Stimulated activated CD4-positive, alpha-beta T cell treated with anti-CD3 and anti-CD28 coated beads, Interleukin-4, amount 100 ng/mL, for 48 hours (primary cell): ENCODE measurements around the gene RPLP2.
A peak's percentile ranks its signal among the peaks of the same experiment; 100 is the strongest.

Source experiments
- DNase-seq, 2 donors: peaks; one replicate each; pipeline ENCODE4 v3.0.0-alpha.2; 2020; ENCODE audit warnings: low read depth in 2 of 2

The RPLP2 gene

DNA sequence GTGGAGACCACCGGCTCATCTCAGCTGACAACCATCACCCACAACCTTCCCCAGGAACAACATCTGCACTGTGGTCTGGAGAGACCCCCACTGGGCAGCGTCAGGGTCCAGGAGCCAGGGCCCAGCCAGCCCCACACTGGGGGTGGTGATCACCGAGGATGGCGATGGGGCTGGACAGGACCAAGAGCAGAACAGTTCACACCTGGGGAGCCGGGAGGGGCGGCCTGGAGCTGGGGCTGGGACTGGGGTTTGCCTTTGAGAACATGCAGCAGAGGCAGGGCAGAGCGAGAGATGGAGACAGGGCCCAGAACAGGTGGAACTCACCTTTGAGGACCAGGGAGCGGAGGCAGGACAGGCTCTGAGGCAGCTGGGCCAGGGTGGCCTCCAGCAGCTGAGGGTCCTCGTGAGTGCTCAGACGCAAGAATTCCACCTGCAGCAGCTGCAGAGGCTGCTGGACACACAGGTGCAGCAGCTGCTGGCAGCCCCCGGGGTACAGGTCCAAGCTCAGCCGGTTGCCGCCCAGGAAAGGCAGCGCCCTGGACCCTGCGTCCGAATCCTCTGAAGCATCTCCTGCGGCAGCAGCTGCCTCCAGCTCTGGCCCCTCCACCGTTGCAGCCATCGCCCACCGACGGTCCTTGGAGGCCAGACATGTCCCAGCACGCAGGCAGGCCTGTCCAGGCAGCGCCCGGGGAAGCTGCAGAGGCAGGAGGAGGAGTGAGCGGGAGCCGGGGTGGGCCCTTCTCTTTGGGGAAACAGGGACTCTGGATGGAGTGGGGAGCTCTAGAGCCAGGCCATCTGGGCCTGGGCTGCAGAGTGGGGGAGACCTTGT lies 5.8 kb upstream of the RPLP2 start:
- no peak for DNase-seq

DNA sequence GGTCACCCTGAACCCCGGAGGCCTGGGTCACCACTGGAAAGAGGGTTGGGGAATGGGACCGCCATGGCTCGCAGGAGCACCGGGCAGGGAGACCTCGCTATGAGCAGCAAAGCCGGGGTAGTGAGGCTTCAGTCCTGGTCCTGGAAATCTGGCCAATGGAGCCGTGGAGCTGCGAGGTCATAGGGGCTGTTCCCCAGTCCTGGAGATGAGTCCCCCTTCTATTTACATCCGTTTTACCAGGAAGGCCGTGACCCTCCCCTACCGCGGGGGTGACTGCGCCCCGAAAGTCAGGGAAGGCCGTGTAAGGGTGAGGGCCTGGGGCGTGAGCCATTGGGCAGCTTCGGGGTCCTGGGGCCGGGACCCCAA lies 5.2 kb upstream of the RPLP2 start:
- DNase-seq = no peak

DNA sequence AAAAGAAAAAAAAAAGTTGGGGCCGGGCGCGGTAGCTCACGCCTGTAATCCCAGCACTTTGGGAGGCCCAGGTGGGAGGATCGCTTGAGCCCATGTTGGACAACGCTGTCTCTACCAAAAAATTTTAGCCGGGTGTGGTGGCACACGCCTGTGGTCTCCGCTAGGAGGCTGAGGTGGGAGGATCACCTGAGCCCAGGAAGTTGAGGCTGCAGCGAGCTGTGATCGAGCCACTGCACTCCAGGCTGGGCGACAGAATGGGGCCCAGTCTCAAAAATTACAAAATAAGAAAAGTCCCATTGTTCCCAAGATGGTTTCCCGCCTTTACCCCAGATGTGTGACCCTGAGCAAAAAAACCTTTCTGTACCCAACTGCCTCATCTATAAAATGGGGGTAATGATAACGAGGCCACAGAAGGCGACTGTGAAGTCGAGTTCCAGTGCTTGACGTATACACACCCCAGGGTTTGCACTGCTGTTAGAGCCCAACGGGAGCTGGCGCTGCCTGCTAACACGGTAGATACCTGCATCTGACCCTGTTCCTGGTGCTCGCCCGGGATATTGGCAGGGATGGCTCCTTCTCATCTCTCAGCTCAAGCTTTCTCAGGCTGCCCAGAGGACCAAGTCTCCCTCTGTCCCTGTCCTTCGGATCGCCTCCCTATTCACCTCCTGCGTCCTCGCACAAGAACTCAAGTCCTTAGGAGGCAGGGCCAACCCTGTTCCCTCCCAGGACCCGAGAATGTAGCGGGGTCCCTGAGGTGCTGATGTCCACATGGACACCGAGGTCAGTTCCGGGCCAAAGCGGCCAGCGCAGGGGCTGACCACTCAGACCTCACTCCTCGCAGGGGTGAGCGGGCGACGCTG lies 1.1 kb upstream of the RPLP2 start:
- no peak for DNase-seq

DNA sequence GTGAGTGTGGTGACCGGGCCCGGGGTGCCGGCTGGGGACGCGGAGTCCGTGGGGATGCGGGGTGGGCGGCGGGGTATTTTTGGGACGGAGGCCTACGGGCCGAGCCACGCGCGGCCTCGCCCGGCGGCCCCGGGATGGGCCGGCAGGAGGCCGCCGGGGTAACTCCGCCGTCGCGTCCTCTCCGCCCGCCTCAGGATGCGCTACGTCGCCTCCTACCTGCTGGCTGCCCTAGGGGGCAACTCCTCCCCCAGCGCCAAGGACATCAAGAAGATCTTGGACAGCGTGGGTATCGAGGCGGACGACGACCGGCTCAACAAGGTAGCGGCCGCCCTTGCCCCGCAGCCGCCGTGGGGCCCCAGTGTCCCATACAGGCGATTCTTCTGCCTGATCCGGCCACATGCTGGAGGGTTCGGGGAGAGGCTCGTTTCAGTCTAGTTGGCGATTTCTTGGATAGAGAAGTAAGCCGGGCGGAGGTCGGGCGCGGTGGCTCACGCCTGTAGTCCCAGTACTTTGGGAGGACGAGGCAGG lies 337 bp downstream of the RPLP2 start:
- no peak for DNase-seq

DNA sequence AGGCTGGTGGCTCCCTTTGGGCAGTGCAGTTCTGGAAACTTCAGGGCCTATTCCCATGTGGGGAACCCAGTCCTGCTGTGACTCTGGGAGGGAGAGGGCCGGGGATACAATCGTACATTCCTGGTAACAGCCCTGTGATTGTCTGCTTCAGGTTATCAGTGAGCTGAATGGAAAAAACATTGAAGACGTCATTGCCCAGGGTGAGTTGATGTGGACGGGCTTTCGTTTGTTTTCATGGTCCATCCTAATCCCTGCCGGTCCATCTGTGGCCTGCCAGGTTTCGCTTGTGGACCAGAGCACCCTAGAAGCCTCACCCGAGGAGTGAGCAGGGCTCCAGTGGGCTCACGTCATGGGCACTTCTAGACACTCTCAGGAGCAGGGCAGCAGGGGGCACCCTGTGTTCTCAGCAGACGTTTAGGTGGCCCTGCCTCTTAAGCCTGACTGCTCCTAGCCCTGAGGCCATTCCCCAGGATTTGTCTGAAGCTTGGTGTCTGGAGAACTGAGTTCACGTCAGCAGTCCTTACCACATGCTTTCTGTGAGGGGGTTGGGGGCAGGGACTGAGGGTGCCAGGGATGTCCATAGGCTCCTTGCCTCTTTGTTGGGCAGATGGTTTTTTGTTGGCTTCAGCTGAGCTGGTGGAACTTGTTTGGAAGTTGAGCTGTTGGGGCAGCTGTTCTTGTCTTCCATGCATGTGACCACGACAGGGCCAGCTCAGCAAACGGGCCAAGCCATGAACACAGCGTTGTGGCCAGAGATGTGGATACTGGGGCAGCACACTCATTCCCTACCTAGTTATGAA lies 1.9 kb downstream of the RPLP2 start:
- DNase-seq = no peak

DNA sequence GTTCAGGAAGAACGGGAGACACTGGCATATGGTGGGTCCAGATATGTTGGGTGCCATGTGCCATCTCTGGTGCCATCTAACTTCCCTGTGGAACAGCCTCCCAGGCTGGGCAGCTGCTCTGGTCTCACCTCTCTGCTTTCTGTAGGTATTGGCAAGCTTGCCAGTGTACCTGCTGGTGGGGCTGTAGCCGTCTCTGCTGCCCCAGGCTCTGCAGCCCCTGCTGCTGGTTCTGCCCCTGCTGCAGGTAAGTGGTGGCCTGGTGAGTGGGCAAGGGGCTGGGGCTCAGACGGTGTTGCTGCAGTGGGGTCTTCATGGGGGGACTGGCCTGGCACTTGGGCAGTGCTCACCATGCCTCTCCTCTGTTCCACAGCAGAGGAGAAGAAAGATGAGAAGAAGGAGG lies 2.6 kb downstream of the RPLP2 start:
- no peak for DNase-seq

DNA sequence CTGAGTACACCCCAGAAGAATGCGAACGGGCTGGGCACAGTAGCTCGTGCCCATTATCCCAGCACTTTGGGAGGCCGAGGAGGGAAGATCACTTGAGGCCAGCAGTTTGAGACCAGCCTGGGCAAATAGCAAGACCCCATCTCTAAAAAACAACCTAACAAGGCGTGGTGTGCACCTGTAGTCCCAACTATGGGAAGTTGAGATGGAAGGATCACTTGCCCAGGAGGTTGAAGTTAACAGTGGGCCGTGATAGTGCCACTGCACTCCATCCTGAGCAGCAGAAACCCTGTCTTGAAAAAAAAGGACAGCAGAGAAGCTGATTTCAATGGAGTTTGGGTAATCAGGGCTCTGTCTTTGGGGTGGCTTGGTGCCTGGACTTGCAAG lies 3.3 kb downstream of the RPLP2 start:
- DNase-seq = no peak

DNA sequence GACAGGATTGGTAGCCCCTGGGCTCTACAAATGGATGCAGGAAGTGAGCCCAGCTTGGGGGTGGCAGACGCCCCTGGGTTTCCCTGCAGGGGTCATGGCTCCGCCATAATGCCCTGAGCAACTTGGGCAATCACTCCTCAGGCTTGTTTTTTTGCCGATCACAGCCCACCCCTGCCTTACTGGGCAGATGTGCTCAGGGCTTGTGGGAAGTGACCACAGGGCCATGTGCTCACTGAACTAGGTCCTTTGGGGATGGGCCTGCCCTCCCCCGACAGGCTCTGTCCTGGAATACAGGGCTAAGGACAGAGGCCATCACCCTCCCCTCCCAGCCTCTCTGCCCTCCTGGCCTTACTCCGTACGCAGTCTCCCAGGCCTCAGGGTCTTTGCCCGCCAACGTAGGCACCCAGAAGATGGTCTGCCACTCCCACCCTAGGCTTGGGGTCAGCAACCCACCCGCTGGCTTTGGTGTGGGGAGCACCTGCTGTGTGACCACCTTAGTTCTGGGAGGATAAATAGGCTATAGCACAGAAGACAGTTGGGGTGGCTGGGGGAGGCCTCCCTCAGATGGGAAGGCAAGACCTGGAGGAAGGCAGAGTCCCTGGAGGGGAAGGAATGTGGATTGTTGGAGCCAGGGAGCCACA lies 3.8 kb downstream of the RPLP2 start:
- DNase-seq = no peak

DNA sequence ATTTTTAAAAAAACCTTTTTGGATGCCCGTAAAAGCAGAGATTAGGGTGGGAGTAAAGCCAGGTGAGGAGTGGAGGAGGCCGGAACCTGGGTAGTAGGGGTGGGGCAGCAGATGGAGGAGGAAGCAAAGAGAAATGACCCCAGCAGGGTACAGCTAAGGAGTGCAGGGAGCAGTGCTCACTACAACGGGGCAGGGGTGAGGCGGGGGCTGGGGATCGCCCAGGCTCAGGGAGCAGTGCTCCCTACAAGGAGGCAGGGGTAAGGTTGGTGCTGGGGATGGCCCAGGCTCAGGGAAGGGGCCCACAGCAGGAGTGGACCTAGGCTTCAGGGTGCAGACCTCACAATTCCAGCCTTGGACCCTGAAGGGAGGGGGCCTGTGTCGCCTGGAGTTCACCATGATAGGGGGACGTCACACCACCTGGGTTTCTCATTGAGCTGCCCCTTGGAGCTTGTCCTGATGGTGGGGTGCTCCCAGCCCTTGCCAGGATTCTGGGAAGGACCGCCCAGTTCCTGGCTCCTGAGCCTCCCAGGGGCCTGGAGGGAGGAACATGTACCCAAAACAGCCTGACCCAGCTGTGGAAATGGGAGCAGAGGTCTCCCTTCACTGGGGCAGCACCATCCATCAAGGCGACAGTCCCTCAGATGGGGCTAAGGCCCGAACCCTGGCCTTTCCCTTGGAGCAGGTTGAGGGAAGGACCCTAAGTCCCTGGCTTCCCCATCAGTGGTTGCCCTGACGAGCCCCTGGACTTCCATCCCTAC lies 6.1 kb downstream of the RPLP2 start:
- no peak for DNase-seq

DNA sequence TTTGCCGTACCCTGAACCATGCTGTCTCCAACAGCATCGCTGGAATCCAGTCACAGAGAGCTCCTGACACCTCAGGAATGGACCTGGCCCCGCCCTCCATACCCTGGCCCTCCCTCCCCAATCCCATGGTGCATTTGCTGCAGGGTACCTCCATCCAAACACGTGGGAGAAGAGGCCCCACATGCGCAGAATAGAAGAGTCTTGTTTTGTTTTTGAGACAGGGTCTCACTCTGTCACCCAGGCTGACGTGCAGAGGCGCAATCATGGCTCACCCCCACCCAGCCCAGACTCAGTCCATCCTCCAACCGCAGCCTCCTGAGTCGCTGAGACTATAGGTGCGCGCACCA lies 6.6 kb downstream of the RPLP2 start:
- DNase-seq = no peak

DNA sequence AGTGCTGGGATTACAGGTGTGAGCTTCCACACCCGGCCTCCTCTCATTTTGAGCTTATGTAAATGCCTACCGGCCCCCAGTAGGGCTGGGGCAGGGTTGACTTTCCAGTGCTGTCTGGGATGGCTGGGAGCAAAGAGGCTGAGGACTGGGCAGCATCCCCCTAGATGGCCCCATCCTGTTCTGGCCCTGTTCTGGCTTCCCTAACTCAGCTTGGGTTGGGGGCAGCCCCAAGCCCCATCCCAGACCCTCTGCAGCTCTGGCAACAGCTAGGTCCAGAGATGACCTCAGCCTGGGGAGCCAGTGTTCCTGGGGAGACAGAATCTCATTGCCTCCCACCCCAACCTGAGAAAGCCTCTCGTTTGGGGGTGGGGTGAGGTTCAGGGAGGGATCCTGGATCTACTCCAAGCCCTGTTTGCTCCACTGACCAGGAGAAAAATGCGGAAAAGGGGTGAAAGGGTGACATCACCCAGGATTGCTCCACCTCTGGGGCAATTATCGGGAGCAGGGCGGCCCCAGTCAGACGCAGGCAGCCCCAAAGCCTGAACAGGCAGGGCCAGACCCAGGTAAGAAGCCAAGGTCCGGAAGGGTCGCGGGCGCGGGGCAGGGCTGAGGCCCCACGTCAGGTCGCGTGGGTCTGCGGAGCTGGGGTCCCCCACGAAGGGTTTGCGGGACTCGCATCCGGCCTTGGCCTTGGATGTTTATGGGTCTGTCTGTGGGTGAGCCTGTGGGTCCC lies 8.8 kb downstream of the RPLP2 start, which contains the start of gene PNPLA2:
Gene PNPLA2 (plus strand): TSS at position 519 of the 733 bp plus-strand sequence. CDS start 805 bp downstream, outside the sequence.
- DNase-seq = no peak

DNA sequence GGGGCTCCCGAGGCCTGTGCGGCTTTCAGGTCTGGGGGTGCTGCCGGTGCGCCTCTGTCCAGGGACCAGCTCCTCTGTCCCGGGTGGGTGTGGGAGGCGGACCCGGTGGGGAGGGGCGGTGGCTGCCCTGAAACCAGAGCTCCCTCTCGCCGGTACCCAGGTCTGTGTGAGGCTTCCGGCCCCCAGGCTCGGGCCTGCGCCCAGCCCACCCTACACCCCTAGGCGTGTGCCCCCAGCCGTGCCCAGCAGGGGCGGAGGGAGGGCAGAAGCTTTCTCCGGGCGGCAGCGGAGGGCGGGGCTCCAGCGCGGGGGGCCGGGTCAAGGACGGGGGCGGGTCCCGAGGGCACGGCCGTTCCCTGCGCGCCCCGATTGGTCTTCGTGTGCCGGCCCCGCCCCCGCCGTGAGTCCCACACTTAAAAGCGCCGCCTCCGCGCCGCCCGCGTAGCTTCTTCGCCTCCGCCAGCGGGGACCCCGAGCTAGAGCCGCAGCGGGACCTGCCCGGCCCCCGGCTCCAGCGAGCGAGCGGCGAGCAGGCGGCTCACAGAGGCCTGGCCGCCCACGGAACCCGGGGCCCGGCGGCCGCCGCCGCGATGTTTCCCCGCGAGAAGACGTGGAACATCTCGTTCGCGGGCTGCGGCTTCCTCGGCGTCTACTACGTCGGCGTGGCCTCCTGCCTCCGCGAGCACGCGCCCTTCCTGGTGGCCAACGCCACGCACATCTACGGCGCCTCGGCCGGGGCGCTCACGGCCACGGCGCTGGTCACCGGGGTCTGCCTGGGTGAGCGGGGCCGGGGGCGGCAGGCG lies 9.6 kb downstream of the RPLP2 start:
- DNase-seq = peak; percentile 87 to 89

DNA sequence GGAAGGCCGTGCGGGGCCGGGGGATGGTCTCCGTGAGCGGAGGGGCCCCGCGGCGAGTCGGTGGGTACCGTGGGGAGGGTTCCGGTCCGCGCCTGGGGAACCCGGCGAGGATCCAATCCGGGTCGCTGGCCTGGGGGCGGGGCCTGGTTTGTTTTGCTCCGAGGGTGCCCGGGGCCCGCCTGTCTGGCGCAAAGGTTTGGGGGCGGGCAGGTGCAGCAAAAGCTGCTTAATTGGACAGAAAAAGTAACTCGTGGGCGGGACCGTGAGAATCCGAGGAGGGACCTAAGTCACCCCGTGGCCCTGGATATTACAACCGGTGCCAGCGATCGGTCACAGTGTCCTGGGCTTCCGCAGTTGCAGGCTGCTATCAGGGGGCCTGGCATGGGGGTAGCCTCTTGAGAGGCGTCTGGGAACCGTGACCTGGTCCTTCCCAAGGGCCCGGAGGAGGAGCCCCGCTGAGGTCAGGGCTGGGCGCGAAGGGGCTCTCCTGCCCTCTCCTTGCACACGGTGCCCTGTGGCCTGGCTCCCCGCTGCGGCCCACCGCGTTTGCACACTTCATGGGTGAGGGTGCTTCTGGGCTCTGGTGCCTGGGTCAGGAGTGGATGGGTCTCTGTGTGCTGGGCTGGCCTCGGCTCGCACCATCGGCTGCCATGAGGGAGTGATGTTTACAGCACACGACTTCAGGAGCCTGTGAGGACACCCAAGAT lies 10.3 kb downstream of the RPLP2 start:
- peak; percentile 88 to 93 for DNase-seq

DNA sequence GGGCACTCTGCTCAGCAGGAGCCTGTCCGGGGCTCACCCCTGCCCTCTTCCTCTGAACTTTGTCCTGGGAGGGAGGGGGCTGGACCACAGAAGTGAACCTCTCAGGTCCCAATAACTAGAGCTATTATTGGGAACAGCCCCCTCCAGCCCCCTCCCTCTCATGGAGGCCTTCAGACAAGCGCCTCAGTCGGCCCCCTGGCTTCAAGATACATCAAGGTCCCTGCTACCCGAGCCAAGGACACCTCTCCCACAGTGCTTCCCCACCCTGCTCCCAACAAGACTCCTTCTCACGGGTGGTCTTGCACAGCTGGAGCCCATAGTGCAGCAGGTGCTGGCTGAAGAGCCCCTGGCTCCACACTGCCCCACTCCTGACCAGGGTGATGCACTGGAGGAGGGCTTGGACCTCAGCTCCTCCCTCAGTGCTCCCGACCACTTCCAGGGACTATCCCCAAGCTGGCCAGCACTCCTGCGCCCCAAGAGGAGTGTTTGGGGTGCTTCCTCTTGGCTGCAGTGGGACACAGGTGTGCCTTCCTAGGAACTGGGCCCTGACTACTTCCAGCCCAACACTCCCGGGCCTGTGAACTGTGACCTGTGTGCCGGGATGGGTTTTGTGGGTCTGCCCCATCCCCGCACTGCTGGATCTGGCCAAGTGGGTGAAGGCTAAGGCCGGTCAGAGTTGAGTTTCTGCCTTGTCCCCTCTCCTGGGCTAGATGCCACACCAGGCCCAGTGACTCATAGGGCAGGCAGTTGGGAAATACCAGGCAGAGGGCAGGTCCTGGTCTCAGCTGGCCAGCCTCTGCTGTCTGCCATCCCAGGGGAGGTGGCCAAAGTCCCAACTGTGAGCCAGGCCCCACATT lies 11.1 kb downstream of the RPLP2 start:
- no peak for DNase-seq

DNA sequence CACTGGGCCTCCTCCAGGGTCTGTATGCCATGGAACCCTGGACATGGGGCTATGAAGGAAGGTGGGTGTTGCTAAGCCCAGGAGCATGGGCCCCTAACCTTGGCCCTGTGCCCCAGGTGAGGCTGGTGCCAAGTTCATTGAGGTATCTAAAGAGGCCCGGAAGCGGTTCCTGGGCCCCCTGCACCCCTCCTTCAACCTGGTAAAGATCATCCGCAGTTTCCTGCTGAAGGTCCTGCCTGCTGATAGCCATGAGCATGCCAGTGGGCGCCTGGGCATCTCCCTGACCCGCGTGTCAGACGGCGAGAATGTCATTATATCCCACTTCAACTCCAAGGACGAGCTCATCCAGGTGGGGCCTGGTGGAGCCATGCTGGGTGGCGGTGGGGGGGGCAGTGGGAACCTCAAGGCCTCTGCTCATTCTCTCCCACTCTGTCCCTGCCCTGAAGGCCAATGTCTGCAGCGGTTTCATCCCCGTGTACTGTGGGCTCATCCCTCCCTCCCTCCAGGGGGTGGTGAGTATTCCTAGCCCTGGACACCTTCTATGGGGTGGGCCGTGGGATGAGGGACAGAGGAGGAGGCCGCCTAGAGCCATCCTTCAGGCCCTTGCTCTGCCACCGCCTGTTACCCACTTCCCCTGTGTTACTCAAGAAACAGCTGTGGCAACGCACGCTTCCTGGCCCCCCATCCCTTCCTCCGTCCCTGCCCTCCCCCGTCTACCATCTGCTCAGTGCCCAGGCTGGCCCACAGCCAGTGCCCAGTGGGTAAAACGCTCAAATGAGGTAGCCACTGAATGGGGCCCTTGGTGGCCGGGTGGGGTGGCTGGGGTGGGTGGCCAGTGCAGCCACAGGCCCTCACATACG lies 12.0 kb downstream of the RPLP2 start:
- no peak for DNase-seq

DNA sequence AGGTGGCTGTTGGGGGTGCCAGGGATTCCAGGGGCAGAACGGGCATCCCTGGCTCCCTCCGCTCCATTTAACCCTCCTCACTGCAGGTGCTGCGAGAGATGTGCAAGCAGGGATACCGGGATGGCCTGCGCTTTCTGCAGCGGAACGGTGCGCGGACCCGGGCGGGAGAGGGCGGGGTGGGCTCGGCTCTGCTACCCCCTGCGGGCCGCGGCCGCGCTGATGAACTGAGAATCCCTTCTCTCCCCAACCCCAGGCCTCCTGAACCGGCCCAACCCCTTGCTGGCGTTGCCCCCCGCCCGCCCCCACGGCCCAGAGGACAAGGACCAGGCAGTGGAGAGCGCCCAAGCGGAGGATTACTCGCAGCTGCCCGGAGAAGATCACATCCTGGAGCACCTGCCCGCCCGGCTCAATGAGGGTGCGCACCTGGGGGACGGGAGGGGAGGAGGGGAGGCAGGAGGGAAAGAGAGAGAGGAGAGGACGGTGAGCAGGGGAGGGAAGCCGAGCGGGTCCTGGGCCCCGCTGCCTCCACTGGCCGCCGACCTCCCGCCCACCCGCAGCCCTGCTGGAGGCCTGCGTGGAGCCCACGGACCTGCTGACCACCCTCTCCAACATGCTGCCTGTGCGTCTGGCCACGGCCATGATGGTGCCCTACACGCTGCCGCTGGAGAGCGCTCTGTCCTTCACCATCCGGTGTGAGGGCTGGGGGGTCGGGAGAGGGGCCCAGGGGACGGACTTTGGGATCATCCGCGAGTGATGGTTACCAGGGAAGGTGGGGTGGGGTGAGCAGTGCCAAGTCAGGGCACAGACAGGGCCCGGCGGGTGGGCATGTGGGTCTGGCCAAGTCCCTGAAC lies 13.9 kb downstream of the RPLP2 start:
- DNase-seq = no peak
